GM19193 (cell line): ENCODE results near the gene PCBP3.

Experiments
- POLR2A ChIP-seq: IDR thresholded peaks from 4 replicates; pipeline ENCODE4 v1.6.1; 2011; ENCODE audit not compliant: insufficient read depth, insufficient read length; ENCODE audit errors: extremely low read depth

The PCBP3 gene

GRCh38 chr21:45736042-45736689 lies 92.6 kb downstream of the PCBP3 start:
- no peak for TF ChIP-seq POLR2A

- TF ChIP-seq POLR2A, result no peak
Observed at GRCh38 chr21:45736690-45737484, 93.4 kb downstream of the PCBP3 start.

- no peak for TF ChIP-seq POLR2A
Observed at GRCh38 chr21:45737485-45738166, 94.1 kb downstream of the PCBP3 start.

GRCh38 chr21:45739218-45740087 lies 95.9 kb downstream of the PCBP3 start:
- no peak for TF ChIP-seq POLR2A

- TF ChIP-seq POLR2A, result no peak
Observed at GRCh38 chr21:45740088-45740440, 96.5 kb downstream of the PCBP3 start.

- no peak for TF ChIP-seq POLR2A
Observed at GRCh38 chr21:45740491-45741357, 97.2 kb downstream of the PCBP3 start.

- no peak for TF ChIP-seq POLR2A
Observed at GRCh38 chr21:45741691-45742090, 98.2 kb downstream of the PCBP3 start.

- TF ChIP-seq POLR2A, result no peak
Observed at GRCh38 chr21:45742247-45742646, 98.7 kb downstream of the PCBP3 start.

GRCh38 chr21:45745256-45745655 lies 101.7 kb downstream of the PCBP3 start:
- TF ChIP-seq POLR2A, result no peak

- no peak for TF ChIP-seq POLR2A
Observed at GRCh38 chr21:45747233-45747766, 103.8 kb downstream of the PCBP3 start.

- no peak for TF ChIP-seq POLR2A
Observed at GRCh38 chr21:45747802-45748445, 104.4 kb downstream of the PCBP3 start.

- no peak for TF ChIP-seq POLR2A
Observed at GRCh38 chr21:45748593-45748992, 105.1 kb downstream of the PCBP3 start.

GRCh38 chr21:45749974-45750373 lies 106.4 kb downstream of the PCBP3 start:
- no peak for TF ChIP-seq POLR2A
